BJ (cell line): ENCODE measurements around the gene PHRF1. TPM values are rescaled to one million over a fixed set of nuclear protein-coding genes. Genes with fewer than 3 reads are reported as not detected.

Experiments used
- CTCF ChIA-PET: fragments of 350-600 bp; formaldehyde crosslinking; extraction: SDS; loops from one replicate; lab custom pipeline; 2021; ENCODE audit warnings: antibody characterized with exemption, inconsistent platforms; lab: Yijun Ruan, JAX
- POLR2A ChIA-PET: fragments of 300-600 bp; sonication (Branson Sonifier 250); formaldehyde crosslinking; extraction: SDS; loops from one replicate; lab custom pipeline; 2021; ENCODE audit warnings: antibody characterized with exemption; lab: Charles Lee
- DNase-seq: peaks from one replicate; pipeline ENCODE4 v3.0.0-alpha.2; 2011; ENCODE audit warnings: low read depth
- H3K27me3 ChIP-seq: 2 replicates; pipeline ENCODE4 v1.6.0; 2011; ENCODE audit warnings: low read length; ENCODE audit not compliant: control insufficient read depth, insufficient read depth
- H3K36me3 ChIP-seq: 2 replicates; pipeline ENCODE4 v1.5.1; 2011; ENCODE audit warnings: low read length; ENCODE audit not compliant: control insufficient read depth, insufficient read depth
- H3K4me3 ChIP-seq: 2 replicates; pipeline ENCODE4 v1.5.1; 2011; ENCODE audit warnings: low read depth, mild to moderate bottlenecking, control low read depth, low read length
- polyA plus RNA-seq: library from polyadenylated mRNA; depleted of rRNA; stranded (reverse); fragments of >200 nt; gene quantifications from 2 replicates; pipeline ENCODE4 v1.2.3, GENCODE V29; 2011
- TF ChIP-seq, protein P1 (sequence below): IDR thresholded peaks from 2 replicates; pipeline ENCODE4 v1.5.1; 2011; ENCODE audit warnings: low read depth, mild to moderate bottlenecking, control low read depth, inconsistent platforms, low read length, moderate library complexity; ENCODE audit not compliant: insufficient read depth

Gene PHRF1
- polyA plus RNA-seq, 1 experiment, result 10.7 TPM

DNA sequence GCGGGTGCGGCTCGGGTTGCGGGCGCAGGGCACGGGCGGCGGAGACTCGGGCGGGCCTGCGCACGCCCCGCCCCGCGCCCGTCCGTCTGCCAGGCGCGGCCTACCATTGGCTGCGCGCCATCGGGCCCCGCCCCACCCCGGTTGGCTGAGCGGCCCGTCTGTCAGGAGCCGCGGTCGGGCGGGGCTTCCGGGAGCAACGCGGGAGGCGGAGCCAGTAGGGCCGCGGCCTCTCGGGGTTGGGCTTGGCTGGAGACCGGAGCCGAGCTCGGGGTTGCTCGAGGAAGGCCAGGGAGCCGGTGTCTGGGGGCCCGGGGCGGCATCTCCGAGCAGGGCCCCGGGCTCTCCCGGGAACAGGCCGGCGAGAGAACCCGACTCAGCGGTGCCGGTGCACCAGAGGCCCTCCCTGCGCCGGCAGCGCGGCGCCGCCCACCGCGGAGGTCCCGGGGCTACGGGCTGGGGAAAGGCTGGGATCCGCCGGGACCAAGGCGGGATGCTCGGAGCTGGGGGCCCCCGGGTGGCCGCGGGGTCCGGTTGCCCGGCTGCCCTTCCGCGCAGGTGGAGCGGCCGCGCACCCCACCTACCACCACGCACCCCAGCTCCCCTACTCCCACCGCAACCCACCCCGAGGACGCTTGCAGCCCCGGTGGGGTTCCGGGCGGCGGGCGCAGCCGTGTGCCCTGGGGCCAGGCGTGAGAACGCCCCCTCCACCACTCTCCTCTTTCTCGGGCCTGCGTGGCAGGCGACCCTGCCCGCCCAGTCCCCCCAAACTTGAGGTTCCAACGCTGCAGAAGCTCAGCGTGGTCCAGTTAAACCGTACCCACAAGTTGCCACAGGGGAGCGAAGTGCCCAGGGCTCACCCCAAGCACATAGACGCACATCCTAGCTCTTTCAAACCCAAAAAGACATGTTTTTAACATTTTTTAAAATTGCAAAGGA, 40.5 kb upstream of the PHRF1 start, which contains the start of gene HRAS:
TSS of gene HRAS (minus strand) at position 58 of the 936 bp plus-strand sequence.
- TF ChIP-seq, protein P1, sequence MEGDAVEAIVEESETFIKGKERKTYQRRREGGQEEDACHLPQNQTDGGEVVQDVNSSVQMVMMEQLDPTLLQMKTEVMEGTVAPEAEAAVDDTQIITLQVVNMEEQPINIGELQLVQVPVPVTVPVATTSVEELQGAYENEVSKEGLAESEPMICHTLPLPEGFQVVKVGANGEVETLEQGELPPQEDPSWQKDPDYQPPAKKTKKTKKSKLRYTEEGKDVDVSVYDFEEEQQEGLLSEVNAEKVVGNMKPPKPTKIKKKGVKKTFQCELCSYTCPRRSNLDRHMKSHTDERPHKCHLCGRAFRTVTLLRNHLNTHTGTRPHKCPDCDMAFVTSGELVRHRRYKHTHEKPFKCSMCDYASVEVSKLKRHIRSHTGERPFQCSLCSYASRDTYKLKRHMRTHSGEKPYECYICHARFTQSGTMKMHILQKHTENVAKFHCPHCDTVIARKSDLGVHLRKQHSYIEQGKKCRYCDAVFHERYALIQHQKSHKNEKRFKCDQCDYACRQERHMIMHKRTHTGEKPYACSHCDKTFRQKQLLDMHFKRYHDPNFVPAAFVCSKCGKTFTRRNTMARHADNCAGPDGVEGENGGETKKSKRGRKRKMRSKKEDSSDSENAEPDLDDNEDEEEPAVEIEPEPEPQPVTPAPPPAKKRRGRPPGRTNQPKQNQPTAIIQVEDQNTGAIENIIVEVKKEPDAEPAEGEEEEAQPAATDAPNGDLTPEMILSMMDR, result no peak
- Histone ChIP-seq H3K27me3 (no peaks in the 10 kb centered on the region), H3K4me3 (peak within 1 kb of the TSS; percentile 65), H3K36me3 (peaks cover 22% of the 10 kb centered on the region)
- DNase-seq, result peak; percentile 60
- POLR2A ChIA-PET, result interaction anchor here (0.6 kb wide), 1 partner anchor 41 kb away, joined by 3 read pairs; the partner anchor contains the start of gene PHRF1
- CTCF ChIA-PET, result interaction anchor here (0.6 to 1.5 kb wide), 5 partner anchors 13 to 210 kb away, joined by 3 to 5 read pairs (median 4); no protein-coding TSS in a partner anchor

DNA sequence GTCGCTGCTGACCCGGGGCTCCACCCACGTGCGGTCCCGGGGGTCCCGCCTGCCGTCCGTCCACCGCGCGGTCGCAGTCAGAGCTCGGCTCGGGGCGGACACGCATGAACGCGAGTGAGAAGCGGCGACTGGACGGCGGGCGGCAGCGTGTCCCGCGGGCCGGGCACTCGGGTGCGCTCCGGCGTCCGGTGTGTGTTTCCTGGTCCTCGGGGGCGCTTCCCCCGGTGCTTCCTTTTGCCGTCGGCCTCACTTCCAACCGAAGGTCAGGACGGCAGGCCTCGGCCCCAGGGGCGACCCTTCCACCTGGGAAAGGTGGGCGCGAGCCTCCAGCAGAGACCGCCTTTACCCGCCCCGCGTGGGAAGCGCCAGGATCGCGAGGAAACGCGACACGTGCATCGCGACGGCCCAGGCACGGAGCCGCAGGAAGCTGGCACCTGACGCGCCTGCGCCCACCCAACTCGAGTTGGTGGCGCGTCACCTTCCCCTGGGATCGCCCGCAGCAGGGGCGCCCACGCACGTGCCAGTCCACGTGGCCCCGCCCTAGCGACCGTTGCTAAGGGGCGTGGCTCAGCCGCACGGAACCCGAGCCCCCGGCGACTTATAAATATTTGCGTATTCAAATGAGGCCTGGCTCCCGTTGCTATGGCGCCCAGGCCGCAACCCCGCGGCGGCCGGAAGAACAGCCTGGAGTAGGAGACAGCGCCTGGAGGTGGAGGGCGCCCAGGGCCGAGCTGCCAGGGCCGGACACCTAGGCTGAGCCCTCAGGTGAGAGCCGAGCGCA, 39.2 kb upstream of the PHRF1 start, which contains the start of gene LRRC56:
TSS of gene LRRC56 (plus strand) at position 687 of the 781 bp plus-strand sequence. CDS start 3,158 bp downstream, outside the sequence.
- Histone ChIP-seq H3K36me3 (peaks cover 16% of the 10 kb centered on the region), H3K27me3 (no peaks in the 10 kb centered on the region), H3K4me3 (peak within 1 kb of the TSS; percentile 52)
- peak; percentile 42 for DNase-seq
- POLR2A ChIA-PET, result no interaction called here
- CTCF ChIA-PET, result interaction anchor here (1.2 to 2.3 kb wide), 4 partner anchors 14 to 18 kb away, joined by 3 to 7 read pairs (median 4); no protein-coding TSS in a partner anchor
- TF ChIP-seq, protein P1, result no peak

GRCh38 chr11:537622-538430, 38.4 kb upstream of the PHRF1 start:
- POLR2A ChIA-PET, result no interaction called here
- H3K27me3 ChIP-seq, result no peaks in the 10 kb centered on the region
- DNase-seq, result no peak
- CTCF ChIA-PET, result interaction anchor here (1.6 to 2.3 kb wide), 2 partner anchors 13 to 17 kb away, joined by 3 to 7 read pairs; no protein-coding TSS in a partner anchor
- peaks cover 9% of the 10 kb centered on the region for H3K36me3 ChIP-seq
- TF ChIP-seq, protein P1, result no peak
- peak overlapping the region; percentile 52 for H3K4me3 ChIP-seq

GRCh38 chr11:538431-539051, 37.7 kb upstream of the PHRF1 start:
- Histone ChIP-seq H3K27me3 (no peaks in the 10 kb centered on the region), H3K36me3 (peaks cover 3% of the 10 kb centered on the region), H3K4me3 (no peak overlapping the region)
- TF ChIP-seq, protein P1, result no peak
- ChIA-PET CTCF (interaction anchor here (0.6 to 2.3 kb wide), 4 partner anchors 12 to 29 kb away, joined by 3 to 7 read pairs (median 3); no protein-coding TSS in a partner anchor), POLR2A (no interaction called here)
- DNase-seq, result no peak
